H9 (cell line): ENCODE data around the gene SUGP1. TPM values are rescaled to one million over a fixed set of nuclear protein-coding genes. Genes with fewer than 3 reads are reported as not detected.

ENCODE experiments used
- DNase-seq: peaks from one replicate; pipeline ENCODE4 v3.0.0-alpha.2; 2017
- H2AFZ ChIP-seq: one replicate; pipeline ENCODE4 v1.6.1; 2013; ENCODE audit warnings: mild to moderate bottlenecking, low read length, control low read depth, moderate library complexity
- H2AK5ac ChIP-seq: 2 replicates; pipeline ENCODE4 v1.6.1; 2013; ENCODE audit warnings: low read length, control low read depth, mixed read lengths; ENCODE audit not compliant: insufficient read length
- H2BK120ac ChIP-seq: one replicate; pipeline ENCODE4 v1.6.1; 2013; ENCODE audit warnings: low read depth, mild to moderate bottlenecking, low read length, control low read depth, inconsistent platforms; ENCODE audit not compliant: poor library complexity, severe bottlenecking
- H2BK12ac ChIP-seq: 2 replicates; pipeline ENCODE4 v1.6.1; 2013; ENCODE audit warnings: low read length, control low read depth, mixed read lengths, low read depth; ENCODE audit not compliant: insufficient read length
- H2BK15ac ChIP-seq: 2 replicates; pipeline ENCODE4 v1.6.1; 2013; ENCODE audit warnings: low read depth, low read length, control low read depth
- H2BK20ac ChIP-seq: one replicate; pipeline ENCODE4 v1.6.1; 2013; ENCODE audit warnings: low read depth, mild to moderate bottlenecking, low read length, control low read depth, inconsistent platforms; ENCODE audit not compliant: poor library complexity, severe bottlenecking
- H2BK5ac ChIP-seq: 2 replicates; pipeline ENCODE4 v1.6.1; 2013; ENCODE audit warnings: low read length, control low read depth, mixed read lengths; ENCODE audit not compliant: insufficient read length
- H3K14ac ChIP-seq: 2 replicates; pipeline ENCODE4 v1.6.1; 2013; ENCODE audit warnings: low read length, control low read depth; ENCODE audit not compliant: insufficient read depth
- H3K18ac ChIP-seq: 2 replicates; pipeline ENCODE4 v1.6.1; 2013; ENCODE audit warnings: low read depth, mild to moderate bottlenecking, mixed read lengths, low read length, control low read depth; ENCODE audit not compliant: insufficient read length
- H3K23ac ChIP-seq: 2 replicates; pipeline ENCODE4 v1.6.1; 2013; ENCODE audit warnings: low read length, control low read depth, mixed read lengths, low read depth; ENCODE audit not compliant: insufficient read length
- H3K23me2 ChIP-seq: 2 replicates; pipeline ENCODE4 v1.6.1; 2013; ENCODE audit warnings: low read depth, mild to moderate bottlenecking, mixed read lengths, low read length, control low read depth; ENCODE audit not compliant: insufficient read length, poor library complexity, severe bottlenecking
- H3K27ac ChIP-seq: 2 replicates; pipeline ENCODE4 v1.5.1; 2013; ENCODE audit warnings: low read length, control low read depth, mixed read lengths, low read depth; ENCODE audit not compliant: insufficient read length
- H3K27me3 ChIP-seq: 2 replicates; pipeline ENCODE4 v1.6.1; 2013; ENCODE audit warnings: low read length, control low read depth, inconsistent platforms; ENCODE audit not compliant: insufficient read depth
- H3K4ac ChIP-seq: 2 replicates; pipeline ENCODE4 v1.6.1; 2013; ENCODE audit warnings: low read depth, mild to moderate bottlenecking, control low read depth, inconsistent platforms, low read length, moderate library complexity
- H3K4me1 ChIP-seq: 2 replicates; pipeline ENCODE4 v1.6.1; 2013; ENCODE audit warnings: low read length, control low read depth, inconsistent platforms; ENCODE audit not compliant: insufficient read depth
- H3K4me2 ChIP-seq: 2 replicates; pipeline ENCODE4 v1.6.1; 2013; ENCODE audit warnings: low read length, control low read depth, mixed read lengths; ENCODE audit not compliant: insufficient read length, insufficient read depth
- H3K56ac ChIP-seq: 2 replicates; pipeline ENCODE4 v1.6.1; 2013; ENCODE audit warnings: low read depth, mild to moderate bottlenecking, mixed read lengths, low read length, control low read depth; ENCODE audit not compliant: insufficient read length
- H3K79me1 ChIP-seq: 2 replicates; pipeline ENCODE4 v1.6.1; 2013; ENCODE audit warnings: low read depth, mild to moderate bottlenecking, moderate library complexity, low read length, control low read depth, inconsistent platforms; ENCODE audit not compliant: insufficient read depth, poor library complexity, severe bottlenecking
- H3K79me2 ChIP-seq: 2 replicates; pipeline ENCODE4 v1.6.1; 2013; ENCODE audit warnings: low read length, control low read depth, inconsistent platforms; ENCODE audit not compliant: insufficient read depth
- H3K9ac ChIP-seq: 2 replicates; pipeline ENCODE4 v1.6.1; 2013; ENCODE audit warnings: low read length, control low read depth, mixed read lengths; ENCODE audit not compliant: insufficient read length; ENCODE audit errors: extremely low read depth
- H3K9me3 ChIP-seq: one replicate; pipeline ENCODE4 v1.6.1; 2013; ENCODE audit warnings: low read depth, low read length, inconsistent platforms; ENCODE audit not compliant: control insufficient read depth
- H3T11ph ChIP-seq: one replicate; pipeline ENCODE4 v1.6.1; 2013; ENCODE audit warnings: mild to moderate bottlenecking, low read length, control low read depth, inconsistent platforms
- H4K20me1 ChIP-seq: one replicate; pipeline ENCODE4 v1.6.1; 2013; ENCODE audit not compliant: control insufficient read depth, insufficient read length, insufficient read depth
- H4K5ac ChIP-seq: 2 replicates; pipeline ENCODE4 v1.6.1; 2013; ENCODE audit warnings: low read depth, mild to moderate bottlenecking, mixed read lengths, low read length, control low read depth; ENCODE audit not compliant: insufficient read length
- H4K8ac ChIP-seq: replicated peaks from 2 replicates; pipeline ENCODE4 v1.6.1; 2013; ENCODE audit warnings: low read length, control low read depth, mixed read lengths, low read depth; ENCODE audit not compliant: insufficient read length
- H4K91ac ChIP-seq: 2 replicates; pipeline ENCODE4 v1.6.1; 2013; ENCODE audit warnings: low read depth, mild to moderate bottlenecking, moderate library complexity, mixed read lengths, low read length, control low read depth; ENCODE audit not compliant: insufficient read length
- H3K27ac Mint-ChIP-seq, 3 experiments: 2 replicates in 2 of 3; 3 replicates in 1 of 3; pipeline ENCODE4 v1.8.0; 2020 to 2021; ENCODE audit warnings: mixed read lengths in 3 of 3, mild to moderate bottlenecking in 1 of 3, moderate library complexity in 1 of 3
- H3K27me3 Mint-ChIP-seq: 2 replicates; pipeline ENCODE4 v1.8.0; 2021; ENCODE audit warnings: low read depth, mild to moderate bottlenecking, moderate library complexity, mixed read lengths
- H3K36me3 Mint-ChIP-seq, 3 experiments: 2 replicates in 2 of 3; 3 replicates in 1 of 3; pipeline ENCODE4 v1.8.0; 2020 to 2021; ENCODE audit warnings: low read depth in 3 of 3, mixed read lengths in 3 of 3; ENCODE audit not compliant: insufficient read depth in 1 of 3
- H3K4me1 Mint-ChIP-seq, 2 experiments: 2 replicates each; pipeline ENCODE4 v1.8.0; 2020; ENCODE audit warnings: mixed read lengths in 2 of 2
- H3K4me3 Mint-ChIP-seq, 2 experiments: 2 replicates in 1 of 2; 3 replicates in 1 of 2; pipeline ENCODE4 v1.8.0; 2020 to 2021; ENCODE audit warnings: mild to moderate bottlenecking in 2 of 2, mixed read lengths in 2 of 2, moderate library complexity in 1 of 2
- H3K9me3 Mint-ChIP-seq, 2 experiments: 2 replicates in 1 of 2; 3 replicates in 1 of 2; pipeline ENCODE4 v1.8.0; 2020; ENCODE audit warnings: mild to moderate bottlenecking in 2 of 2, mixed read lengths in 2 of 2, moderate library complexity in 1 of 2
- WGBS: extraction: QIAGEN DNeasy Blood & Tissue Kit; methylation state at CpG from one replicate; pipeline ENCODE4 v1.1.7; 2013; ENCODE audit warnings: missing lambda C conversion rate, low lambda C conversion rate, mixed read lengths; ENCODE audit not compliant: insufficient read length; ENCODE audit errors: extremely low coverage; 5-methylcytosine and 5-hydroxymethylcytosine counted together
- total RNA-seq: library from RNA; stranded (reverse); gene quantifications from 2 replicates; pipeline ENCODE4 v1.2.1, GENCODE V29; 2021
- TF ChIP-seq, protein P1 (sequence below): fragments of 200-600 bp; sonication (generic); conservative IDR thresholded peaks from 3 replicates; pipeline ENCODE4 v1.8.0; 2021; ENCODE audit warnings: antibody characterized with exemption, mild to moderate bottlenecking

Gene SUGP1
- total RNA-seq, 1 experiment from 2014 or later: 103 TPM

- Histone ChIP-seq H2BK12ac (no peak overlapping the region), H4K5ac (no peak overlapping the region), H3K27me3 (no peaks in the 10 kb centered on the region), H3K9me3 (peaks cover 4% of the 10 kb centered on the region), H4K8ac (no peak overlapping the region), H3K4ac (no peak overlapping the region), H2BK15ac (no peak overlapping the region), H2BK20ac (no peak overlapping the region), H4K91ac (no peak overlapping the region), H4K20me1 (no peaks in the 10 kb centered on the region), H3K79me2 (no peaks in the 10 kb centered on the region), H2BK5ac (no peak overlapping the region), H2AK5ac (no peak overlapping the region), H3K9ac (no peak overlapping the region), H3K14ac (no peak overlapping the region), H2BK120ac (no peak overlapping the region), H3K4me1 (no peaks in the 10 kb centered on the region), H3K4me2 (no peak overlapping the region), H3K23ac (no peak overlapping the region), H3K79me1 (no peaks in the 10 kb centered on the region), H3K18ac (no peak overlapping the region), H3T11ph (no peak overlapping the region), H2AFZ (no peak overlapping the region), H3K56ac (no peak overlapping the region), H3K23me2 (no peaks in the 10 kb centered on the region), H3K27ac (no peak overlapping the region)
- Mint-ChIP-seq H3K4me1 (no peaks in the 10 kb centered on the region), H3K27ac (no peak overlapping the region), H3K4me3 (no peak overlapping the region), H3K9me3 (peaks cover 22 to 26% of the 10 kb centered on the region in 2 experiments), H3K36me3 (peaks cover 0 to 7% (median 5%) of the 10 kb centered on the region in 3 experiments; a peak in 3 of 7 replicates), H3K27me3 (peaks cover 76% of the 10 kb centered on the region)
- DNase-seq: no peak
- whole genome bisulfite sequencing: no CpG with 5 or more reads among the region's 19 CpGs
- TF ChIP-seq, protein P1, sequence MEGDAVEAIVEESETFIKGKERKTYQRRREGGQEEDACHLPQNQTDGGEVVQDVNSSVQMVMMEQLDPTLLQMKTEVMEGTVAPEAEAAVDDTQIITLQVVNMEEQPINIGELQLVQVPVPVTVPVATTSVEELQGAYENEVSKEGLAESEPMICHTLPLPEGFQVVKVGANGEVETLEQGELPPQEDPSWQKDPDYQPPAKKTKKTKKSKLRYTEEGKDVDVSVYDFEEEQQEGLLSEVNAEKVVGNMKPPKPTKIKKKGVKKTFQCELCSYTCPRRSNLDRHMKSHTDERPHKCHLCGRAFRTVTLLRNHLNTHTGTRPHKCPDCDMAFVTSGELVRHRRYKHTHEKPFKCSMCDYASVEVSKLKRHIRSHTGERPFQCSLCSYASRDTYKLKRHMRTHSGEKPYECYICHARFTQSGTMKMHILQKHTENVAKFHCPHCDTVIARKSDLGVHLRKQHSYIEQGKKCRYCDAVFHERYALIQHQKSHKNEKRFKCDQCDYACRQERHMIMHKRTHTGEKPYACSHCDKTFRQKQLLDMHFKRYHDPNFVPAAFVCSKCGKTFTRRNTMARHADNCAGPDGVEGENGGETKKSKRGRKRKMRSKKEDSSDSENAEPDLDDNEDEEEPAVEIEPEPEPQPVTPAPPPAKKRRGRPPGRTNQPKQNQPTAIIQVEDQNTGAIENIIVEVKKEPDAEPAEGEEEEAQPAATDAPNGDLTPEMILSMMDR: no peak
Observed at GRCh38 chr19:19232261-19232721, 88.0 kb downstream of the SUGP1 start.
